ENCODE results near the gene RASSF3. TPM values are rescaled to one million over a fixed set of nuclear protein-coding genes. Genes with fewer than 3 reads are reported as not detected.

Gene RASSF3
- total RNA-seq, 2 donors from 2014 or later, result 52.6 to 90.3 TPM

DNA sequence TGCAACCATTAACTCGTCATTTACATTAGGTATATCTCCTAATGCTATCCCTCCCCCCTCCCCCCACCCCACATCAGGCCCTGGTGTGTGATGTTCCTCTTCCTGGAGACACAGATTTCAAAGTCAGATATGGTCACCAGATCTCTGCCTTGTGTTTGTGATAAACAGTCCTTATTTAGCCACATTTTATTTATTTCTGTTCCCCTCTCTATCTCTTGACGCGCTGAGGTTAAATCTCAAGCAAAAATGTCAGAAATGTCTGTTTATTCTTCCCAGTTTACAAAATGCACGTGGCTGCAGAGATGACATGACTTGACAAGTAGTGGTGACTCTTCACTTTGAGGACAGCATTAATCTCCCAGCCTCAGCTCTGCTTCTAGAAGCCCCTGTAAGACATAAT lies 11.5 kb upstream of the RASSF3 start:
- H3K36me3 ChIP-seq, result no peaks in the 10 kb centered on the region
- intact Hi-C loops (cut with DNase I), result no loop called here
- no peak overlapping the region for H3K27ac ChIP-seq

DNA sequence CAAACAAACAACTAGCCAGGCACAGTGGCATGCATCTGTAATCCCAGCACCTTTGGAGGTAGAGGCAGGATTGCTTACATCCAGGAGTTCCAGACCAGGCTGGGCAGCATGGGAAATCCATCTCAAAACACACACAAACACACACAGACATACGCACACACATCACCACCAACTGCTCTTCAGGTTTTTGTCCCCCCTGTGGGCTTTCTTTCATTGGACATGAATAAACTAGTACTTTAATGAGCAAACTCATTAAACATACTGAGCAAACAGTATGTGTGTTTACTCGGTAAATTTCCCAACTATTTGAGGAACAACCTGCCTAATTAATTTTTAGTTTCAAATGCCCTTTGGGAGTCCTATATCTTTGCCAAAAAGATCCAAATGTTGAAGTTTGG lies 10.1 kb upstream of the RASSF3 start:
- no peaks in the 10 kb centered on the region for H3K36me3 ChIP-seq
- intact Hi-C loops (cut with DNase I), result no loop called here

More for the DNA sequence above, 11.5 kb upstream of the RASSF3 start:
- no peak overlapping the region for H3K4me3 ChIP-seq
- TF ChIP-seq, protein P1, sequence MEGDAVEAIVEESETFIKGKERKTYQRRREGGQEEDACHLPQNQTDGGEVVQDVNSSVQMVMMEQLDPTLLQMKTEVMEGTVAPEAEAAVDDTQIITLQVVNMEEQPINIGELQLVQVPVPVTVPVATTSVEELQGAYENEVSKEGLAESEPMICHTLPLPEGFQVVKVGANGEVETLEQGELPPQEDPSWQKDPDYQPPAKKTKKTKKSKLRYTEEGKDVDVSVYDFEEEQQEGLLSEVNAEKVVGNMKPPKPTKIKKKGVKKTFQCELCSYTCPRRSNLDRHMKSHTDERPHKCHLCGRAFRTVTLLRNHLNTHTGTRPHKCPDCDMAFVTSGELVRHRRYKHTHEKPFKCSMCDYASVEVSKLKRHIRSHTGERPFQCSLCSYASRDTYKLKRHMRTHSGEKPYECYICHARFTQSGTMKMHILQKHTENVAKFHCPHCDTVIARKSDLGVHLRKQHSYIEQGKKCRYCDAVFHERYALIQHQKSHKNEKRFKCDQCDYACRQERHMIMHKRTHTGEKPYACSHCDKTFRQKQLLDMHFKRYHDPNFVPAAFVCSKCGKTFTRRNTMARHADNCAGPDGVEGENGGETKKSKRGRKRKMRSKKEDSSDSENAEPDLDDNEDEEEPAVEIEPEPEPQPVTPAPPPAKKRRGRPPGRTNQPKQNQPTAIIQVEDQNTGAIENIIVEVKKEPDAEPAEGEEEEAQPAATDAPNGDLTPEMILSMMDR (IDR thresholded peaks at IDR 0.05), result no peak
- no peak overlapping the region for H3K9ac ChIP-seq (ENCODE audit: low read depth in 2 of 2, low read length in 2 of 2)
- H3K27me3 ChIP-seq, result no peaks in the 10 kb centered on the region
- no peaks in the 10 kb centered on the region for H3K9me3 ChIP-seq
- DNase-seq, result no peak
- H3K4me1 ChIP-seq, result no peaks in the 10 kb centered on the region

DNA sequence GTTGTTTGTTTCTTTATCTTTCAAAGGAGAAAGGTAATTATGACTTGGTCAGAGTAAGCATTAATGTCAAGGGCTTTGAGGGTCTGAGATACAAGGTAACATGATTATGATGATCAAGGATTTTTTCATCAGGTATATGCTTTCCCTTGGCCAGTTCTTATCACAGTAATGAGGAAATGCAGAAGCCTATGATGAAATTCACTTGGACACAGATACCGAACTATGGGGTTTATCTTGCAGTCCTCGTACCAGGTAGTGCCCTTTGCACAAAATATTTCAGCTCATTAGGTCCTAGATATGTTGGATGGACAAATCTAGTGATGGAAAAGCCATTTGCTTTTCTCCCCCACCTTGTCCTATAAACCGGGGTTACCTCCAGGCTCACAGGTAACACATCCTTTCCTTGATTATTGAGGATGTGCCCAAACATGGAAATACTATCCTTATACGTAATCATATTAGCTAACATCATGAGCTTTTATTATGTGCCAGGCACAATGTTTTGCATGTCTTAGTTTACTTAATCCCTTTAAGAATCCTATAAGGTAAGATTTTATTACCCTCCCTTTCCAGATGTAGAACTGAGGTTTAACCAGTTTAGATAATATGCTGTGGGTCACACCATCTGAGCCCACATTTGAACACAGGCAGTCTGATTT lies 7.0 kb upstream of the RASSF3 start:
- no peak overlapping the region for H3K9ac ChIP-seq (ENCODE audit: low read depth in 2 of 2, low read length in 2 of 2)
- DNase-seq, result no peak
- no peaks in the 10 kb centered on the region for H3K27me3 ChIP-seq
- TF ChIP-seq, protein P1 (IDR thresholded peaks at IDR 0.05), result no peak
- intact Hi-C loops (cut with DNase I), result no loop called here
- no peaks in the 10 kb centered on the region for H3K4me1 ChIP-seq
- no peaks in the 10 kb centered on the region for H3K36me3 ChIP-seq
- H3K4me3 ChIP-seq, result no peak overlapping the region
- no peaks in the 10 kb centered on the region for H3K9me3 ChIP-seq
- H3K27ac ChIP-seq, result no peak overlapping the region

More for the DNA sequence above, 10.1 kb upstream of the RASSF3 start:
- DNase-seq, result no peak
- H3K9ac ChIP-seq (ENCODE audit: low read depth in 2 of 2, low read length in 2 of 2), result no peak overlapping the region
- H3K4me3 ChIP-seq, result no peak overlapping the region
- TF ChIP-seq, protein P1 (IDR thresholded peaks at IDR 0.05), result no peak
- H3K4me1 ChIP-seq, result no peaks in the 10 kb centered on the region
- no peaks in the 10 kb centered on the region for H3K9me3 ChIP-seq
- no peaks in the 10 kb centered on the region for H3K27me3 ChIP-seq
- no peak overlapping the region for H3K27ac ChIP-seq

DNA sequence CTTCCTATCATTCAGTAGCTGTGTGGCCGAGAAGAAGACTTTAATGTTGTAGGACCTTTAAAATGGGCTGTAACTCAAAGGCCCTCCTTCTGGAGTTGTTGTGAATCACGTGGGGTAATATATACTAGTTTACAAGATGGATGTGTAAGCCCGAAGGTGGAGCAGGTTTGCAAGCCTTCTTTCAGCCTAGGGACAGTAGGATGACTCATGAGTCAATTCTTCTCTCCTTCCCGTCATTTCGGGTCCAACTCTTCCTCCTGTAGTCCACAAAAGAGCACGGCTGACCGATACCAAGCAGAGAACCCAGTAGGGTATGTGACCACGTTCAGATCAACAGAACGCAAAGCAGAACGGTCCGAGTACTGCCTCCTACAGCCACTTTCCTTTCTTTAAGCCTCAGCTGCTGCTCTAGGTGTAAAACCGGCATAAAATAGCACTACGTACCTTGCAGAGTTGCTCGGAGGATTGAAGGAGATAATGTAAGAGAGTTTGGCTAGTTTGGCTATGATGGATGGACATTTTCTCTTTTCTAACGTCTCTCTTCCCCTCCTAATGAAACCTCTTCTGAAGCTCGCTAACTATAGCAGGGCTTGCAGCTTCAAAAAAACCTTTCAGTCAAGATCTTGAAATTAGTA lies 1.3 kb upstream of the RASSF3 start:
- H3K4me3 ChIP-seq, result peak overlapping the region; percentile 57

DNA sequence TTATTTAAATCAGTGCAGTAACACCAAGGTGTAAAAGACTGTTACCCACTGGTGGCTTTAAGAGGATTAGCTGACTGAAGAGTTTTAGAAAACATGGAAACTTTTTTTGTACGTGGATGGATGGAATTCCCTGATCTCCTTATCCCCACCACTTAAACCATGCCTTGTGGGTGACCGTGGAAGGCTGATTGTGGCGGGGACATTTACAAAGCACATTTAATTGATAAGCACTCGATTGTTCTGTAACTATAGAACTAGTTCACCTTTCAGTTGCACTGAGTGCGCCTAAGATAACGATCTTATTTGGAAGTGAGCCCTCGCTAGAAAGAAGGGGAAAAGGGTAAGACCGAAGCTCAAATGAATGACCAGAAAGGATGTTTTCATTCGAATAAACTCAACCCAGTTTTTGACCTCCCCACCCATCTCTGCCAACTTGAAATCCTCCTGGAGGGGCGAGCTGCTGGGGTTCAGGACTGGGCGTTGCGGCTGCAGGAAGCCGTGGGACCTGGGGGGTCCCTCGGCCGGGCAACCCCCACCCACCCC lies 688 bp upstream of the RASSF3 start:
- TF ChIP-seq, protein P1 (IDR thresholded peaks at IDR 0.05), result no peak
- Histone ChIP-seq H3K9me3 (no peaks in the 10 kb centered on the region), H3K9ac (ENCODE audit: low read depth in 2 of 2, low read length in 2 of 2) (peak overlapping the region; percentile 76 to 98), H3K4me1 (no peaks in the 10 kb centered on the region), H3K27me3 (no peaks in the 10 kb centered on the region), H3K27ac (peak overlapping the region; percentile 97), H3K36me3 (no peaks in the 10 kb centered on the region), H3K4me3 (peak overlapping the region; percentile 57)
- intact Hi-C loops (cut with DNase I), result loop anchor here (5.0 kb wide), 2 partner anchors 52 to 78 kb away; no protein-coding TSS in a partner anchor
- no peak for DNase-seq

More for the DNA sequence above, 1.3 kb upstream of the RASSF3 start:
- peak overlapping the region; percentile 97 for H3K27ac ChIP-seq
- DNase-seq, result peak; percentile 80
- TF ChIP-seq, protein P1 (IDR thresholded peaks at IDR 0.05), result no peak
- H3K9ac ChIP-seq (ENCODE audit: low read depth in 2 of 2, low read length in 2 of 2), result peak overlapping the region; percentile 76 to 98
- H3K36me3 ChIP-seq, result no peaks in the 10 kb centered on the region
- no peaks in the 10 kb centered on the region for H3K9me3 ChIP-seq
- H3K27me3 ChIP-seq, result no peaks in the 10 kb centered on the region
- intact Hi-C loops (cut with DNase I), result loop anchor here (5.0 kb wide), 1 partner anchor 52 kb away; no protein-coding TSS in a partner anchor
- H3K4me1 ChIP-seq, result no peaks in the 10 kb centered on the region
